Fibroblast of lung (primary cell): ENCODE results near the gene MPDZ. TPM values are rescaled to one million over a fixed set of nuclear protein-coding genes. Genes with fewer than 3 reads are reported as not detected.

Experiments
- DNase-seq, 2 donors: peaks; one replicate each; pipeline versions ENCODE4 v3.0.0 to v3.0.0-alpha.2; 2010; ENCODE audit warnings: low read depth in 2 of 2
- H2AFZ ChIP-seq: 2 replicates; pipeline ENCODE4 v1.5.1; 2012; ENCODE audit warnings: low read length, control low read depth, inconsistent platforms
- H3K27ac ChIP-seq: 2 replicates; pipeline ENCODE4 v1.5.1; 2011; ENCODE audit warnings: low read length, control low read depth; ENCODE audit not compliant: insufficient read depth
- H3K27me3 ChIP-seq: 2 replicates; pipeline ENCODE4 v1.5.1; 2011; ENCODE audit warnings: mild to moderate bottlenecking, low read length; ENCODE audit not compliant: control insufficient read depth, insufficient read depth
- H3K36me3 ChIP-seq: 2 replicates; pipeline ENCODE4 v1.5.1; 2011; ENCODE audit warnings: low read length; ENCODE audit not compliant: control insufficient read depth, insufficient read depth
- H3K4me1 ChIP-seq: 2 replicates; pipeline ENCODE4 v1.5.1; 2011; ENCODE audit warnings: low read length; ENCODE audit not compliant: control insufficient read depth, insufficient read depth; ENCODE audit errors: extremely low read depth
- H3K4me2 ChIP-seq: 2 replicates; pipeline ENCODE4 v1.5.1; 2011; ENCODE audit warnings: low read length, control low read depth; ENCODE audit not compliant: insufficient read depth; ENCODE audit errors: extremely low read depth
- H3K4me3 ChIP-seq, 4 experiments: fragments of 200-600 bp in 1 of 4; sonication (generic) in 1 of 4; replicated peaks in 1 of 4; 2 replicates each; pipeline ENCODE4 v1.5.1; 2011 to 2016; ENCODE audit warnings: low read length in 4 of 4, low read depth in 3 of 4, mild to moderate bottlenecking in 3 of 4, control low read depth in 2 of 4, inconsistent platforms in 1 of 4, mixed read lengths in 1 of 4; ENCODE audit not compliant: insufficient read depth in 1 of 4; ENCODE audit errors: control extremely low read depth in 1 of 4
- H3K79me2 ChIP-seq: 2 replicates; pipeline ENCODE4 v1.5.1; 2012; ENCODE audit warnings: mild to moderate bottlenecking, low read length, inconsistent platforms; ENCODE audit not compliant: control insufficient read depth, insufficient read depth
- H3K9ac ChIP-seq: 2 replicates; pipeline ENCODE4 v1.5.1; 2011; ENCODE audit warnings: mild to moderate bottlenecking, low read length, control low read depth; ENCODE audit not compliant: insufficient read depth
- H3K9me3 ChIP-seq: 2 replicates; pipeline ENCODE4 v1.5.1; 2012; ENCODE audit warnings: low read depth, low read length; ENCODE audit not compliant: control insufficient read depth, insufficient read depth
- H4K20me1 ChIP-seq: 2 replicates; pipeline ENCODE4 v1.5.1; 2011; ENCODE audit warnings: low read length; ENCODE audit not compliant: control insufficient read depth, insufficient read depth; ENCODE audit errors: extremely low read depth
- EZH2 ChIP-seq: IDR thresholded peaks from 2 replicates; pipeline ENCODE4 v1.5.1; 2012; ENCODE audit warnings: low read length, control low read depth, mild to moderate bottlenecking; ENCODE audit errors: missing control alignments
- polyA plus RNA-seq, 2 donors: library from polyadenylated mRNA; depleted of rRNA in 1 of 2; stranded (reverse) in 1 of 2; unstranded in 1 of 2; fragments of >200 nt; gene quantifications; 2 replicates each; pipeline ENCODE4 v1.2.1, GENCODE V29; 2011 to 2012; ENCODE audit warnings: missing spikeins in 1 of 2
- total RNA-seq: library from RNA; depleted of rRNA; stranded (reverse); fragments of >200 nt; gene quantifications from 2 replicates; pipeline ENCODE4 v1.2.1, GENCODE V29; 2014
- TF ChIP-seq, protein P1 (sequence below), 2 donors: IDR thresholded peaks in 1 of 2; conservative IDR thresholded peaks in 1 of 2; 1 replicate in 1 of 2; 2 replicates in 1 of 2; pipeline ENCODE4 v1.5.1; 2011 to 2012; ENCODE audit warnings: low read length in 2 of 2, control low read depth in 1 of 2, inconsistent platforms in 1 of 2, low read depth in 1 of 2, mild to moderate bottlenecking in 1 of 2

MPDZ gene
- total and polyA plus RNA-seq, 2 donors (not counting 1 experiment from before 2014, with no cell fraction given): 28.9 to 66.9 TPM

GRCh38 chr9:13158986-13159385 is 120.5 kb downstream of the MPDZ start:
- TF ChIP-seq EZH2: no peak
- TF ChIP-seq, protein P1, sequence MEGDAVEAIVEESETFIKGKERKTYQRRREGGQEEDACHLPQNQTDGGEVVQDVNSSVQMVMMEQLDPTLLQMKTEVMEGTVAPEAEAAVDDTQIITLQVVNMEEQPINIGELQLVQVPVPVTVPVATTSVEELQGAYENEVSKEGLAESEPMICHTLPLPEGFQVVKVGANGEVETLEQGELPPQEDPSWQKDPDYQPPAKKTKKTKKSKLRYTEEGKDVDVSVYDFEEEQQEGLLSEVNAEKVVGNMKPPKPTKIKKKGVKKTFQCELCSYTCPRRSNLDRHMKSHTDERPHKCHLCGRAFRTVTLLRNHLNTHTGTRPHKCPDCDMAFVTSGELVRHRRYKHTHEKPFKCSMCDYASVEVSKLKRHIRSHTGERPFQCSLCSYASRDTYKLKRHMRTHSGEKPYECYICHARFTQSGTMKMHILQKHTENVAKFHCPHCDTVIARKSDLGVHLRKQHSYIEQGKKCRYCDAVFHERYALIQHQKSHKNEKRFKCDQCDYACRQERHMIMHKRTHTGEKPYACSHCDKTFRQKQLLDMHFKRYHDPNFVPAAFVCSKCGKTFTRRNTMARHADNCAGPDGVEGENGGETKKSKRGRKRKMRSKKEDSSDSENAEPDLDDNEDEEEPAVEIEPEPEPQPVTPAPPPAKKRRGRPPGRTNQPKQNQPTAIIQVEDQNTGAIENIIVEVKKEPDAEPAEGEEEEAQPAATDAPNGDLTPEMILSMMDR (conservative IDR thresholded peaks at IDR 0.05 in 1 of 2, IDR thresholded peaks at IDR 0.05 in 1 of 2; ENCODE audit: low read depth in 1 of 2, low read length in 2 of 2): no peak
- H3K4me2 ChIP-seq: no peak overlapping the region

DNA sequence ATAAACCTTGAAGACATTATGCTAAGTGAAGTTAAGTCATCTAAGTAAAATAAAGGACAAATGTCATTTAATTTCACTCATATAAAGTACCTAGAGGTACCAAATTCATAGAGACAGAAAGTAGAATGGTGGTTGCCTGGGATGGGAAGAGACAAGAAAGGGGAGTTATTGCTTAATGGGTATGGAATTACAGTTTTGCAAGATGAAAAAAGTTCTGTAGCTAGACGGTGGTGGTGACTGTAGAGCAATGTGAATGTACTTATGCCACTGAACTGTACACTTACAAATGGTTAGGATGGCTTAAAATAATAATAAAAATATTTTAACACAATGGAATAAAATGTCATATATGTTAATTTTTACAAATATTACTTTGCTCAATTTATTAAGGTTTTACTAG is 128.0 kb downstream of the MPDZ start:
- TF ChIP-seq, protein P1 (conservative IDR thresholded peaks at IDR 0.05 in 1 of 2, IDR thresholded peaks at IDR 0.05 in 1 of 2; ENCODE audit: low read depth in 1 of 2, low read length in 2 of 2): no peak
- no peak for TF ChIP-seq EZH2
- H3K36me3 ChIP-seq: no peaks in the 10 kb centered on the region
- H3K4me1 ChIP-seq: no peaks in the 10 kb centered on the region

More at GRCh38 chr9:13158986-13159385, 120.5 kb downstream of the MPDZ start:
- Histone ChIP-seq H2AFZ (no peak overlapping the region), H3K4me3 (no peak overlapping the region), H3K27me3 (no peaks in the 10 kb centered on the region), H3K9ac (no peak overlapping the region), H3K9me3 (no peaks in the 10 kb centered on the region), H3K27ac (no peak overlapping the region), H3K79me2 (no peaks in the 10 kb centered on the region), H3K36me3 (no peaks in the 10 kb centered on the region), H3K4me1 (no peaks in the 10 kb centered on the region), H4K20me1 (no peaks in the 10 kb centered on the region)
- DNase-seq: no peak

DNA sequence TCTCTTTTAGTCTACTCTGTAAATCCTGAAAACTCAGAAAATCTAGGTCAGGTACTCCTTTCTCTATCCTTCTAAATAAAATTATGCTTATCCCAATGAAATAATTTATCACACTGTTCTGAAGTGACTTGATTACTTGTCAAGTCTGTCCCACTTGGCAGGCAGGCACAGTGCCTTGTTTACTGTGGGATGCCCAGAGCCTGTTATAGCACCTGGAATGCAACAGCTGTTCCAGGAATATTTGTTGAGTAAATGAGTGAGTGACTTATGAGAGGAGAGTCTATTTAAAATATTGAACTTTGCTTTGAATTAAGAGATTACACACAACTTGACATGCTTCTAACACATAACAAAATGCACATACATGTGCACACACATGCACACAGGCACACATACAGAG is 130.0 kb downstream of the MPDZ start:
- H3K4me2 ChIP-seq: no peak overlapping the region
- DNase-seq: no peak
- no peak overlapping the region for H2AFZ ChIP-seq
- TF ChIP-seq, protein P1 (conservative IDR thresholded peaks at IDR 0.05 in 1 of 2, IDR thresholded peaks at IDR 0.05 in 1 of 2; ENCODE audit: low read depth in 1 of 2, low read length in 2 of 2): no peak
- no peak for TF ChIP-seq EZH2
- no peaks in the 10 kb centered on the region for H4K20me1 ChIP-seq
- H3K27me3 ChIP-seq: no peaks in the 10 kb centered on the region
- no peaks in the 10 kb centered on the region for H3K4me1 ChIP-seq
- H3K9me3 ChIP-seq: no peaks in the 10 kb centered on the region
- H3K27ac ChIP-seq: no peak overlapping the region
- H3K4me3 ChIP-seq: no peak overlapping the region
- no peaks in the 10 kb centered on the region for H3K79me2 ChIP-seq
- H3K9ac ChIP-seq: no peak overlapping the region
- no peaks in the 10 kb centered on the region for H3K36me3 ChIP-seq

More for the DNA sequence above, 128.0 kb downstream of the MPDZ start:
- no peak for DNase-seq
- H4K20me1 ChIP-seq: no peaks in the 10 kb centered on the region
- no peak overlapping the region for H3K27ac ChIP-seq
- no peak overlapping the region for H3K4me3 ChIP-seq
- no peaks in the 10 kb centered on the region for H3K27me3 ChIP-seq
- H3K9ac ChIP-seq: no peak overlapping the region
- no peaks in the 10 kb centered on the region for H3K9me3 ChIP-seq
- no peaks in the 10 kb centered on the region for H3K79me2 ChIP-seq
- H2AFZ ChIP-seq: no peak overlapping the region
- no peak overlapping the region for H3K4me2 ChIP-seq
